BLaER1 (cell line): ENCODE results near the gene NUDT9.
A peak's percentile ranks its signal among the peaks of the same experiment; 100 is the strongest.
"Not testable (repeated sequence)": the region's sequence is repeated elsewhere in the genome, so short reads cannot be mapped to it uniquely, and the experiment has no call there.

Experiments used
- H3K27ac ChIP-seq: shearing (Covaris generic); formaldehyde crosslinking; 2 replicates; pipeline ENCODE4 v1.8.1; 2022
- H3K27me3 ChIP-seq: shearing (Covaris generic); formaldehyde crosslinking; 2 replicates; pipeline ENCODE4 v1.8.1; 2022
- H3K36me3 ChIP-seq: shearing (Covaris generic); formaldehyde crosslinking; 2 replicates; pipeline ENCODE4 v1.8.1; 2022
- H3K4me1 ChIP-seq: shearing (Covaris generic); formaldehyde crosslinking; 2 replicates; pipeline ENCODE4 v1.8.1; 2022
- H3K4me2 ChIP-seq: shearing (Covaris generic); formaldehyde crosslinking; 2 replicates; pipeline ENCODE4 v1.8.1; 2022
- H3K4me3 ChIP-seq: shearing (Covaris generic); formaldehyde crosslinking; 2 replicates; pipeline ENCODE4 v1.8.1; 2022
- H3K9ac ChIP-seq: shearing (Covaris generic); formaldehyde crosslinking; 2 replicates; pipeline ENCODE4 v1.8.1; 2022
- H3K9me3 ChIP-seq: shearing (Covaris generic); formaldehyde crosslinking; 2 replicates; pipeline ENCODE4 v1.8.1; 2022
- H4K20me1 ChIP-seq: shearing (Covaris generic); formaldehyde crosslinking; 2 replicates; pipeline ENCODE4 v1.8.1; 2022
- Cebpa-rat ChIP-seq: shearing (Covaris generic); IDR thresholded peaks from 2 replicates; pipeline ENCODE4 v1.8.1; 2022

NUDT9 gene

GRCh38 chr4:87423317-87424098 lies 1.1 kb downstream of the NUDT9 start:
- H4K20me1 ChIP-seq: peaks cover 11% of the 10 kb centered on the region; the same call in 1 of the 2 replicates
- no peaks in the 10 kb centered on the region for H3K36me3 ChIP-seq
- H3K27ac ChIP-seq: peak overlapping the region; percentile 82
- no peaks in the 10 kb centered on the region for H3K27me3 ChIP-seq
- peak overlapping the region; percentile 87 for H3K4me2 ChIP-seq
- H3K9me3 ChIP-seq: peaks cover under 1% of the 10 kb centered on the region; the same call in 1 of the 2 replicates
- H3K4me1 ChIP-seq: peaks cover 26% of the 10 kb centered on the region
- TF ChIP-seq Cebpa-rat: no peak
- H3K9ac ChIP-seq: peak overlapping the region; percentile 91
- H3K4me3 ChIP-seq: peak overlapping the region; percentile 86

GRCh38 chr4:87424099-87424543 lies 1.7 kb downstream of the NUDT9 start:
- H3K27ac ChIP-seq, H3K27me3 ChIP-seq, H3K9me3 ChIP-seq, H3K36me3 ChIP-seq: not testable (repeated sequence)
- Histone ChIP-seq H4K20me1 (peaks cover 17% of the 10 kb centered on the region; the same call in 1 of the 2 replicates), H3K9ac (peak overlapping the region; percentile 91), H3K4me1 (peaks cover 26% of the 10 kb centered on the region), H3K4me2 (peak overlapping the region; percentile 87), H3K4me3 (peak overlapping the region; percentile 86)

- no peak overlapping the region for H3K4me3 ChIP-seq
- no peaks in the 10 kb centered on the region for H3K27me3 ChIP-seq
- H3K9me3 ChIP-seq: no peaks in the 10 kb centered on the region
- peaks cover 26% of the 10 kb centered on the region for H3K4me1 ChIP-seq
- H3K9ac ChIP-seq: no peak overlapping the region
- TF ChIP-seq Cebpa-rat: no peak
- peaks cover 30% of the 10 kb centered on the region; the same call in 1 of the 2 replicates for H4K20me1 ChIP-seq
- 0 out of 2 replicates have a peak, but pooled peaks cover 5% of the 10 kb centered on the region for H3K36me3 ChIP-seq
- H3K4me2 ChIP-seq: no peak overlapping the region
- no peak overlapping the region for H3K27ac ChIP-seq
Measured at GRCh38 chr4:87425711-87426110, 3.3 kb downstream of the NUDT9 start.

GRCh38 chr4:87426865-87427517 lies 4.6 kb downstream of the NUDT9 start:
- TF ChIP-seq Cebpa-rat: no peak
- H3K4me2 ChIP-seq: no peak overlapping the region
- H3K27ac ChIP-seq: no peak overlapping the region
- no peaks in the 10 kb centered on the region for H3K9me3 ChIP-seq
- H3K9ac ChIP-seq: no peak overlapping the region
- 0 out of 2 replicates have a peak, but pooled peaks cover 5% of the 10 kb centered on the region for H3K36me3 ChIP-seq
- H3K27me3 ChIP-seq: no peaks in the 10 kb centered on the region
- peaks cover 39% of the 10 kb centered on the region; the same call in 1 of the 2 replicates for H4K20me1 ChIP-seq
- peaks cover 18% of the 10 kb centered on the region for H3K4me1 ChIP-seq
- H3K4me3 ChIP-seq: no peak overlapping the region

GRCh38 chr4:87427518-87427868 lies 5.1 kb downstream of the NUDT9 start:
- H3K4me2 ChIP-seq: no peak overlapping the region

GRCh38 chr4:87428979-87429378 lies 6.6 kb downstream of the NUDT9 start:
- Histone ChIP-seq H3K27ac (no peak overlapping the region), H3K4me1 (peaks cover 10% of the 10 kb centered on the region), H3K4me3 (no peak overlapping the region), H3K27me3 (no peaks in the 10 kb centered on the region), H3K36me3 (0 out of 2 replicates have a peak, but pooled peaks cover 5% of the 10 kb centered on the region), H3K9ac (no peak overlapping the region), H3K9me3 (no peaks in the 10 kb centered on the region), H3K4me2 (no peak overlapping the region), H4K20me1 (peaks cover 48% of the 10 kb centered on the region; the same call in 1 of the 2 replicates)
- TF ChIP-seq Cebpa-rat: no peak

More at GRCh38 chr4:87427518-87427868, 5.1 kb downstream of the NUDT9 start:
- Histone ChIP-seq H3K9ac (no peak overlapping the region), H3K4me3 (no peak overlapping the region), H3K36me3 (0 out of 2 replicates have a peak, but pooled peaks cover 5% of the 10 kb centered on the region), H3K9me3 (no peaks in the 10 kb centered on the region), H3K27ac (no peak overlapping the region), H4K20me1 (peaks cover 44% of the 10 kb centered on the region; the same call in 1 of the 2 replicates), H3K4me1 (peaks cover 17% of the 10 kb centered on the region), H3K27me3 (no peaks in the 10 kb centered on the region)
- TF ChIP-seq Cebpa-rat: no peak

GRCh38 chr4:87430038-87430437 lies 7.7 kb downstream of the NUDT9 start:
- Histone ChIP-seq H3K4me2 (no peak overlapping the region), H3K4me1 (no peaks in the 10 kb centered on the region), H3K9ac (no peak overlapping the region), H3K27ac (no peak overlapping the region), H4K20me1 (peaks cover 48% of the 10 kb centered on the region; the same call in 1 of the 2 replicates), H3K36me3 (peaks cover 8% of the 10 kb centered on the region), H3K27me3 (no peaks in the 10 kb centered on the region), H3K9me3 (no peaks in the 10 kb centered on the region), H3K4me3 (no peak overlapping the region)
- TF ChIP-seq Cebpa-rat: no peak

- Histone ChIP-seq H3K9ac (no peak overlapping the region), H4K20me1 (peaks cover 39% of the 10 kb centered on the region; the same call in 1 of the 2 replicates), H3K27me3 (no peaks in the 10 kb centered on the region), H3K4me1 (no peaks in the 10 kb centered on the region), H3K4me3 (no peak overlapping the region), H3K9me3 (no peaks in the 10 kb centered on the region), H3K36me3 (peaks cover 36% of the 10 kb centered on the region), H3K4me2 (no peak overlapping the region), H3K27ac (no peak overlapping the region)
- TF ChIP-seq Cebpa-rat: no peak
Measured at GRCh38 chr4:87433342-87433741, 11.0 kb downstream of the NUDT9 start.

GRCh38 chr4:87442889-87443288 lies 20.5 kb downstream of the NUDT9 start:
- H3K36me3 ChIP-seq: peaks cover 77% of the 10 kb centered on the region
- no peak overlapping the region for H3K4me2 ChIP-seq
- no peaks in the 10 kb centered on the region for H4K20me1 ChIP-seq
- no peak overlapping the region for H3K27ac ChIP-seq
- no peak overlapping the region for H3K9ac ChIP-seq
- H3K4me3 ChIP-seq: no peak overlapping the region
- TF ChIP-seq Cebpa-rat: no peak
- H3K9me3 ChIP-seq: no peaks in the 10 kb centered on the region
- no peaks in the 10 kb centered on the region for H3K27me3 ChIP-seq
- no peaks in the 10 kb centered on the region for H3K4me1 ChIP-seq

GRCh38 chr4:87444741-87445140 lies 22.4 kb downstream of the NUDT9 start:
- no peak for TF ChIP-seq Cebpa-rat
- H3K27ac ChIP-seq: no peak overlapping the region
- H3K4me3 ChIP-seq: no peak overlapping the region
- H3K27me3 ChIP-seq: no peaks in the 10 kb centered on the region
- no peaks in the 10 kb centered on the region for H4K20me1 ChIP-seq
- H3K4me1 ChIP-seq: no peaks in the 10 kb centered on the region
- peaks cover 68% of the 10 kb centered on the region for H3K36me3 ChIP-seq
- H3K4me2 ChIP-seq: no peak overlapping the region
- no peak overlapping the region for H3K9ac ChIP-seq
- no peaks in the 10 kb centered on the region for H3K9me3 ChIP-seq
